Peyer's patch (tissue), 4 donors: ENCODE results near the gene SYPL1.
"Not testable (repeated sequence)": the region's sequence is repeated elsewhere in the genome, so short reads cannot be mapped to it uniquely, and the experiment has no call there.

Experiments
- CTCF ChIP-seq, 6 experiments: fragments of 450-650 bp in 4 of 6; fragments of 200-600 bp in 2 of 6; sonication (generic) in 1 of 6; IDR thresholded peaks; one replicate each; pipeline ENCODE4 v1.5.1; 2017 to 2019; ENCODE audit warnings: antibody characterized with exemption in 6 of 6, mild to moderate bottlenecking in 3 of 6, moderate library complexity in 1 of 6
- POLR2A ChIP-seq, 2 donors: fragments of 450-650 bp; IDR thresholded peaks; one replicate each; pipeline ENCODE4 v1.5.1; 2017; ENCODE audit warnings: antibody characterized with exemption in 2 of 2, mild to moderate bottlenecking in 2 of 2, moderate library complexity in 2 of 2

DNA sequence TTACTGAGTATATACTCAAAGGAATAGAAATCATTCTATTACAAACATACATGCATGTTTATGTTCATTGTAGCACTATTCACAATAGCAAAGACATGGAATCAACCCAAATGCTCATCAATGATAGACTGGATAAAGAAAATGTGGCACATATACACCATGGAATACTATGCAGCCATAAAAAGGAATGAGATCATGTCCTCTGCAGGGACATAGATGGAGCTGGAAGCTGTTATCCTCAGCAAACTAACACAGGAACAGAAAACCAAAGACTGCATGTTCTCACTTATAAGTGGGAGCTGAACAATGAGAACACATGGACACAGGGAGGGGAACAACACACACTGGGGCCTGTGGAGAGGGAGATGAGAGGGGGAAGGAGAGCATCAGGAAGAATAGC is 26.1 kb upstream of the SYPL1 start:
- not testable (repeated sequence) for TF ChIP-seq CTCF, POLR2A (IDR thresholded peaks at IDR 0.05)
